HL-60 (cell line): ENCODE measurements around the gene REEP1.

Experiments
- DNase-seq, 2 experiments: peaks; one replicate each; pipeline ENCODE4 v3.0.0-alpha.2; 2010 to 2020; ENCODE audit warnings: low read depth in 1 of 2, low spot score in 1 of 2
- H3K27ac ChIP-seq: fragments of 250-450 bp; sonication (Bioruptor Pico); replicated peaks from 2 replicates; pipeline ENCODE4 v1.5.1; 2020; ENCODE audit warnings: mild to moderate bottlenecking, moderate library complexity
- H3K27me3 ChIP-seq: fragments of 250-450 bp; sonication (Bioruptor Pico); 2 replicates; pipeline ENCODE4 v1.5.1; 2021; ENCODE audit warnings: mild to moderate bottlenecking, moderate library complexity; ENCODE audit not compliant: insufficient read depth, poor library complexity, severe bottlenecking
- H3K4me3 ChIP-seq: replicated peaks from 2 replicates; pipeline ENCODE4 v1.5.1; 2011; ENCODE audit warnings: mild to moderate bottlenecking, control low read depth, low read length; ENCODE audit not compliant: insufficient read depth
- CTCF ChIP-seq: IDR thresholded peaks from one replicate; pipeline ENCODE4 v1.5.1; 2011; ENCODE audit warnings: low read length, control low read depth, inconsistent platforms; ENCODE audit not compliant: insufficient read depth
- GABPA ChIP-seq: IDR thresholded peaks from 2 replicates; pipeline ENCODE4 v1.6.1; 2012; ENCODE audit warnings: low read depth
- POLR2AphosphoS5 ChIP-seq: IDR thresholded peaks from 2 replicates; pipeline ENCODE4 v1.6.1; 2012; ENCODE audit warnings: low read depth
- REST ChIP-seq: IDR thresholded peaks from 2 replicates; pipeline ENCODE4 v1.6.1; 2012; ENCODE audit warnings: low read depth; ENCODE audit not compliant: insufficient replicate concordance
- SPI1 ChIP-seq: IDR thresholded peaks from 2 replicates; pipeline ENCODE4 v1.6.1; 2012; ENCODE audit warnings: low read depth, mild to moderate bottlenecking, borderline replicate concordance

REEP1 gene

GRCh38 chr2:86272111-86272510 is 65.3 kb downstream of the REEP1 start:
- Histone ChIP-seq H3K27ac (no peak overlapping the region), H3K27me3 (no peaks in the 10 kb centered on the region), H3K4me3 (no peak overlapping the region)
- no peak for DNase-seq
- TF ChIP-seq GABPA (no peak), REST (no peak), SPI1 (no peak), POLR2AphosphoS5 (no peak), CTCF (no peak)

DNA sequence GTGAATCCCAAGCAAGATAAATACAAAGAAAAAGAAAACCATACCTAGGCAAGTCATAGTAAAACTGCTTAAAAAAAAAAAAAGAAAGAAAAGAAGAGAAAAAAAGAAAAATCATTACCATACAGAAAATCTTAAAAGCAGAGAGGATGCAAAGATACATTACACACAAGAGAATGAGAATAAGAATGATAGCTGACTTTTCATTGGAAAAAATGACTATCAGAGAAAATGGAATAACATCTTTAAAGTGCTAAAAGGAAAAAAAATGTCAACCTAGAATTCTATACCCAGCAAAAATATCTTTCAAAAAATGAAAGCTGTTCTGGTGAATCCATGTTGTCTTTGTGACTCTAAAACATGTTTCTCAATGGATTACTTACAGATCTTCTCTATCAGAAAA is 66.2 kb downstream of the REEP1 start:
- H3K27ac ChIP-seq, result no peak overlapping the region
- DNase-seq, result no peak

DNA sequence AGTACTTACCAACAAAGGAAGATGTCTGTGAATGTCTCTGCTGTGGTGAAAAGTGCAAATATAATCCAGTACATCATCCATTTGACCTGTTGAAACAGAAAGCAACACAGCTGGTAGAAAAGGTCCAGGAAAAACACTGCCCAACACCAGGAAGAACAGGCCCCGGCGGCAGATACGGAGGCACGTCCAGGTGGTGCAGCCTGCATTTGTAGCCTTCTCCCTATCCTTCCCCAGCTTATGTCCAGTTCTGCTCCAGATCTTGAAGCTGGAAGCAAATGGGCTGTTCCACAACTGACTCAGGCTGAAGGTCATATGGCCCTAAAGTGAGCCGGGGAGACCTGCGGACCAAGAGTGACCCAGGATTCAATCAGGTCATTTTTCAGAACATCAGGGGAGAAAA is 73.5 kb downstream of the REEP1 start:
- Histone ChIP-seq H3K27me3 (no peaks in the 10 kb centered on the region), H3K4me3 (no peak overlapping the region), H3K27ac (no peak overlapping the region)
- no peak for TF ChIP-seq REST
- TF ChIP-seq CTCF, result no peak
- no peak for TF ChIP-seq GABPA
- no peak for TF ChIP-seq POLR2AphosphoS5
- no peak for DNase-seq

More for the DNA sequence above, 66.2 kb downstream of the REEP1 start:
- H3K4me3 ChIP-seq, result no peak overlapping the region
- H3K27me3 ChIP-seq, result no peaks in the 10 kb centered on the region
- no peak for TF ChIP-seq CTCF

DNA sequence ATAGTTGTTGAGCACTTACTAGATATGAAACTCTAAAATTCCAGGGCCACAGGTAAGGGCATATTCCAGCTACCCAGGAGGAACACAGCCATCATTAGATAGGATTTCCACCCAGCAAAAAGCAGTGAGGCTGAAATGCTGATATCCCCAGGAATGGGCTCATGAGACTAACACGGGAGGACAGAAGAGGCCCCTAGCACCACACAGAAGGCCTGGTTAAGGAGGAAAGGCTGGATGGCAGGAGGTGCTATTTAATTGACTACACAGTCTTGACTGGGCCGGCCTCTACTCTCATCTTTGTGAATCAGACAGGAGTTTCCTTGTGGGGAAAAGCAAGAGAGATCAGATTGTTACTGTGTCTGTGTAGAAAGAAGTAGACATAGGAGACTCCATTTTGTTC is 76.4 kb downstream of the REEP1 start:
- no peak overlapping the region for H3K27ac ChIP-seq
- DNase-seq, result no peak
- H3K27me3 ChIP-seq, result no peaks in the 10 kb centered on the region
- H3K4me3 ChIP-seq, result no peak overlapping the region
- TF ChIP-seq REST (no peak), CTCF (no peak), GABPA (no peak), POLR2AphosphoS5 (no peak), SPI1 (no peak)
